Activated naive CD8-positive, alpha-beta T cell (primary cell): ENCODE results near the gene SALL4.
"Not testable (repeated sequence)": the region's sequence is repeated elsewhere in the genome, so short reads cannot be mapped to it uniquely, and the experiment has no call there.

Source experiments
- H3K27ac Mint-ChIP-seq: one replicate; pipeline ENCODE4 v1.8.0; 2021; ENCODE audit warnings: mixed read lengths
- H3K27me3 Mint-ChIP-seq: one replicate; pipeline ENCODE4 v1.8.0; 2021; ENCODE audit warnings: mixed read lengths
- H3K36me3 Mint-ChIP-seq: one replicate; pipeline ENCODE4 v1.8.0; 2021; ENCODE audit warnings: mixed read lengths
- H3K4me1 Mint-ChIP-seq: one replicate; pipeline ENCODE4 v1.8.0; 2021; ENCODE audit warnings: low read depth, mixed read lengths
- H3K4me3 Mint-ChIP-seq: one replicate; pipeline ENCODE4 v1.8.0; 2021; ENCODE audit warnings: mild to moderate bottlenecking, mixed read lengths
- H3K9me3 Mint-ChIP-seq: one replicate; pipeline ENCODE4 v1.8.0; 2021; ENCODE audit warnings: low read depth, mixed read lengths

Gene SALL4

DNA sequence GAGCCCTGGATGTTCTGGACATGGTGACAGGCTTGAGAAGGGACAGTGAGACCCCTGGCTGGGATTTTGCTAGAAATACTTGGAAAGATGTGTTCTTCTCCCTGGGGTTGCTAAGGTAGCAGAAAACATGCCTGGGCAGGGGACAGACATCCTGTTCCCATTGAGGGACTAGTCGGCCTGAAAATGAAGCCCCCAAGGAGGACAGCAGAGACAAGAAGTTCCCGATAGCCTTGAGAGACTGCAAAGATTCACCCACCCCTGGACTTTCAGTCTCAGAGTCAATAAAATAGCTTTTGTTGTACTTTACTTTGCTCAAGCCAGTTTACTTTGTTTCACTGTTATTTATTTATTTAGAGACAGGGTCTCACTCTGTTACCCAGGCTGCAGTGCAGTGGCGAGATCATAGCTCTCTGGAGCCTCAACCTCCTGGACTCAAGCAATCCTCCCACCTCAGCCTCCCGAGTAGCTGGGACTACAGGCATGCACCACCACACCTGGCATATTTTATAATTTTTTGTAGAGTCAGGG lies 62.5 kb downstream of the SALL4 start:
- Mint-ChIP-seq H3K9me3 (no peaks in the 10 kb centered on the region), H3K27ac (no peak overlapping the region), H3K4me3 (no peak overlapping the region), H3K27me3 (no peaks in the 10 kb centered on the region), H3K4me1 (no peaks in the 10 kb centered on the region), H3K36me3 (no peaks in the 10 kb centered on the region)

DNA sequence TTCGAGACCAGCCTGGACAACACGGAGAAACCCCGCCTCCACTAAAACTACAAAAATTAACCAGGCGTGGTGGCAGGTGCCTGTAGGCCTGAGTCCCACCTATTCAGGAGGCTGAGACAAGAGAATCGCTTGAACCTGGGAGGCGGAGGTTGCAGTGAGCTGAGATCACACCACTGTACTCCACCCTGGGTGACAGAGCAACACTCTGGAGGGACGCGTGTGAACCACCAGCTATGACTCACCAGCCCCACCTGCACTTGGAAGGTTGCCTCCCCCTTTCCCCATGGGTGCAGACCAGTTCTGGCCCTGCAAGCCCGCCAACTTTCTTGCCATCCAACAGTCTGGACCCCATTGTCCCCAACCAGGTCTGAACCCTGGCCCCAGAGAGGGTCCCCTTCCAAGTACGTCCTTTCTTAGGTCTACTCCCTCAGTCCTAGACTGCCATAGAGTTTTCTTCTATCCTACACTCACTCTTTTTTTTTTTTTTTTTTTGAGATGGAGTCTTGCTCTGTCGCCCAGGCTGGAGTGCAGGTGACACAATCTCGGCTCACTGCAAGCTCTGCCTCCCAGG lies 63.4 kb downstream of the SALL4 start:
- Mint-ChIP-seq H3K4me3 (no peak overlapping the region), H3K9me3 (no peaks in the 10 kb centered on the region), H3K27ac (no peak overlapping the region), H3K36me3 (no peaks in the 10 kb centered on the region), H3K27me3 (no peaks in the 10 kb centered on the region), H3K4me1 (no peaks in the 10 kb centered on the region)

DNA sequence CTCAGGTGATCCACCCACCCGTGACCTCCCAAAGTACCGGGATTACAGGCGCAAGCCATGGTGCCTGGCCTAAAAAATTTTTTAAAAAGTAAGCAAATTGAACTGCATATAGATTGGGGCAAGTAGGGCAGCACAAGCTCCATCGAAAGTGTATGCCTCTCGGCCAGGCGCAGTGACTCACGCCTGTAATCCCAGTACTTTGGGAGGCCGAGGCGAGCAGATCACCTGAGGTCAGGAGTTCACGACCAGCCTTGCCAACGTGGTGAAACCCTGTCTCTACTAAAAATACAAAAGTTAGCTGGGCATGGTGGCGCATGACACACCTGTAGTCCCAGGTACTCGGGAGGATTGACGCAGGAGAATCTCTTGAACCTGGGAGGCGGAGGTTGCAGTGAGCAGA lies 64.1 kb downstream of the SALL4 start:
- H3K27ac Mint-ChIP-seq, H3K9me3 Mint-ChIP-seq, H3K4me3 Mint-ChIP-seq, H3K4me1 Mint-ChIP-seq, H3K27me3 Mint-ChIP-seq, H3K36me3 Mint-ChIP-seq: not testable (repeated sequence)

DNA sequence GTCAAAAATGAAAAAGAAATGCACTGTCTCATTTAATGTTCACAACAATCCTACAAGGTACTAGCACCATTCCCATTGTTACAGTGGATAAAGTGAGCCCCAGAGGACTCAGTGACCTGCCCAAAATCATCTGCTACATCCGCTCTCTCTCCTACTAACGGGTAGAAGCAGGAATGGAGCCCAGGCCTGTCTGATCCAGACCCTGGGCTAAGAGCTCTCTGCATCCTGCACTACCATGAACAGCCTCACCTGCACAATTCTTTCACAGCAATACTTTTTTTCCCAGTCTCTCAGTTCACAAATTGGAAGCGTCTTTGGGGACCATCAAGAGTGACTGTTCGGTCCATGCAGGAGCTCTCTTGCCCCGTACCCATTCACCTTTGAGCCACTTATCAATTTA lies 65.4 kb downstream of the SALL4 start:
- H3K4me3 Mint-ChIP-seq = no peak overlapping the region
- no peaks in the 10 kb centered on the region for H3K27me3 Mint-ChIP-seq
- H3K27ac Mint-ChIP-seq = no peak overlapping the region
- H3K9me3 Mint-ChIP-seq = no peaks in the 10 kb centered on the region
- H3K4me1 Mint-ChIP-seq = no peaks in the 10 kb centered on the region
- H3K36me3 Mint-ChIP-seq = no peaks in the 10 kb centered on the region

DNA sequence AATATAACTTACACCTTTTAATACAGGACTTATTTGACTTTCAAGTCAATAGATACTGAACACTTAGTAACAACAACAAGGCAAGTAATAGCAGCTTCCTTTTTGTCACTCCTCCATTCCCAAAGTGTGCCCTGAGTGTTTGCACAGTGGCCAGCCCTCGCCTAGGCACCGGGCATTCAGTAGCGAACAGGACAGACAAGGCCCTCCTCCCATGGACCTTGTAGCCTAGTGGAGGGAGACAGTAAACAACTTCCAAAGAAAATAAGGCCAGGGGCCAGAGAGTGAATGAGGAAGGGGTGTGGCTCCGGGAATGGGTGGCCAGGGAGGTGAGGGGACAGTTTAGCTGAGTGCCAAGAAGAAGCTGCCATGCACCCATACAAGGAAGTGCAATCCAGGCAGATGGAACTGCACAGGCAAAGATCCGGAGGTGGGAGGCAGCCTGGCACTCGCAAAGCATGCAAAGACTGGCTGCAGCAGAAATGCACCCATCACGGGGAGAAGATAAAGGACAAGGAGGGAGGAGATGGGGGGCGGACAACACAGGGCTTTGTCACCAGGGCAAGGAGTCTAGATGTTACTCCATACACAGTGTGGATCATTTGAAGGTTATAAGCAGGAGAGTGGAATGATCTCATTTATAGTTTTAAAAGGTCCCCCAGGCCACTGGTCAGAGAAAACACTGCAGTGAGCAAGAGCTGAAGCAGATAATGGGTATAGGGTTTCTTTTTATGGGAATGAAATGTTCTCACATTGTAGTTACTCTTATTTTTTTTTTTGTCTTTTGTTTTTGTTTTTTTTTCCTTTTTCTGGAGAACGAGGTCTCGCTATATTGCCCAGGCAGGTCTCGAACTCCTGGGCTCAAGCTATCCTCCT lies 66.4 kb downstream of the SALL4 start:
- no peak overlapping the region for H3K27ac Mint-ChIP-seq
- no peaks in the 10 kb centered on the region for H3K9me3 Mint-ChIP-seq
- H3K27me3 Mint-ChIP-seq = no peaks in the 10 kb centered on the region
- no peak overlapping the region for H3K4me3 Mint-ChIP-seq
- H3K4me1 Mint-ChIP-seq = no peaks in the 10 kb centered on the region
- H3K36me3 Mint-ChIP-seq = no peaks in the 10 kb centered on the region

DNA sequence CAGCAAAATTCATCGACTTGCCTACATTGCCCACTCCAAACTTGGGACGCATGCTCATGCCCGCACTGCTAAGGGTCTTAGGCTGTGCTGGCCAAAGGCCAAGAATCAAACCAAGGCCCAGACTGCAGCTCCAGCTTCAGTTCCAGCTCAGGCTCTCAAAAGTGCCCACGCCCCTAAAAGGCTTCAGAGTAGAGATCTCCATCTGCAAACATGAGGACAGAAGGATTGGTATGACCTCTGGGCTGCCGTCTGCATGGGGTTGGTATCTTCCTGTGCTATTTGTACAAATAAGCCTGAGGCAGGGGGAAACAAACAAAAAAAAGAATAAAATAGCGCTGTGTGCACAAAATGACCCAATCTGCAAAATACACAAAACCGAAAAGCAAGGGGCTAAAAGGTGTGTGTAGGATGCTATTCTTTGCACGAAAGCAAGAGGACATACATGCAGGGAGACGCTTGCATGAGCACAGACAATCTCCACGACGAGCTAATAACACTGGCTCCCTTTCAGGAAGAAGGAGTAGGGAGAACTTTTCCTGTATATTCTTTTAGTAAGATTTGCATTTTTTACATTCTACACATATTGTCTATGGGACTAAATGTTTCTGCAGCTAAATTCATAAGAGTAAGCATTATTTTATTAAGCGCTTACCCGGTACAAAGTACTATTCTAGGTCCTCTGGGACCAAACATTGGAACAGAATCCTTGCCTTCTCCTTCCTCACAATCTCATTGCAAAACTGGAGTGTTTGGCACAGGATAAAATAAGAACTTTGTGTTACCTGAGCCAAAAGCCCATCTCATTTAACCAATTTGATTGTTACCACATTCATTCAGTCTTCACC lies 67.2 kb downstream of the SALL4 start:
- Mint-ChIP-seq H3K4me1 (no peaks in the 10 kb centered on the region), H3K9me3 (no peaks in the 10 kb centered on the region), H3K27me3 (no peaks in the 10 kb centered on the region), H3K4me3 (no peak overlapping the region), H3K36me3 (no peaks in the 10 kb centered on the region), H3K27ac (no peak overlapping the region)

DNA sequence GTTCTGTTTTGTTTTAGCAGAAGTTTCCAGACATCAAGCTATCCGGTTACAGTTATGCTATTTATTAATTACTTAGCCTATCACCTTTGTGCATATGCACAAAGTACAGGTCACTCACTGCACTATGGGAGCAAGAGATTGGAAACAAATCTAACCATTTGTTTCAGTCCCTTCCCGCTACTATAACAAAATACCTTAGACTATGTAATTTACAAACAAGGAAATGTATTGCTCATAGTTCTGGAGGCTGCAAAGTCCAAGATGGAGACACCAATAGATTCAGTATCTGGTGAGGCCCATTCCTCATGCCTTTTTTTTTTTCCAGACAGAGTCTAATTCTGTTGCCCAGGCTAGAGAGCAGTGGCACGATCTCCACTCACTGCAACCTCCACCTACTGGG lies 69.3 kb downstream of the SALL4 start:
- Mint-ChIP-seq H3K27me3 (peaks cover under 1% of the 10 kb centered on the region), H3K4me1 (no peaks in the 10 kb centered on the region), H3K36me3 (no peaks in the 10 kb centered on the region), H3K4me3 (no peak overlapping the region), H3K9me3 (no peaks in the 10 kb centered on the region), H3K27ac (no peak overlapping the region)
